ENCODE measurements around the gene CTCF. TPM values are rescaled to one million over a fixed set of nuclear protein-coding genes. Genes with fewer than 3 reads are reported as not detected.
A peak's percentile ranks its signal among the peaks of the same experiment; 100 is the strongest.

Gene CTCF
- total and polyA plus RNA-seq, 2 donors (not counting 3 experiments of a cell fraction or from before 2014, with no cell fraction given) = 20.7 to 40.0 TPM

- H3K9ac ChIP-seq (replicated peaks; ENCODE audit: extremely low read depth, insufficient read depth, low read length) = no peak overlapping the region
- no peaks in the 10 kb centered on the region for H3K9me1 ChIP-seq (replicated peaks; ENCODE audit: control insufficient read depth, extremely low read depth, insufficient read depth, low read length)
- ChIA-PET CTCF (interaction anchor here (0.7 to 2.0 kb wide), 4 partner anchors 18 to 48 kb away, joined by 3 to 8 read pairs (median 3); partner anchors contain the start of gene CTCF), POLR2A (no interaction called here)
- DNase-seq (ENCODE audit: low read depth, low spot score) = peak; percentile 7
- no peak for TF ChIP-seq MAX (IDR thresholded peaks at IDR 0.05; ENCODE audit: insufficient read depth, insufficient read length)
- no peak for TF ChIP-seq EZH2 (IDR thresholded peaks at IDR 0.05; ENCODE audit: borderline replicate concordance, low read depth, low read length, severe bottlenecking)
- no peak for TF ChIP-seq JUN (IDR thresholded peaks at IDR 0.05; ENCODE audit: borderline replicate concordance, insufficient read depth, insufficient read length, low read depth)
- peak; percentile 53 for FAIRE-seq
- no TSS peak for BruUV-seq (replicated peaks)
- H3K27me3 ChIP-seq (ENCODE audit: control insufficient read depth in 2 of 2, insufficient read depth in 2 of 2, low read length in 2 of 2) = no peaks in the 10 kb centered on the region
- H4K20me1 ChIP-seq (replicated peaks; ENCODE audit: control insufficient read depth, extremely low read depth, insufficient read depth, low read length) = no peaks in the 10 kb centered on the region
- H3K36me3 ChIP-seq (ENCODE audit: control insufficient read depth in 2 of 2, extremely low read depth in 1 of 2, insufficient read depth in 2 of 2, low read length in 2 of 2) = no peaks in the 10 kb centered on the region
- no peak overlapping the region for H3K4me3 ChIP-seq (replicated peaks in 1 of 3; ENCODE audit: insufficient read depth in 1 of 3, low read depth in 1 of 3, low read length in 3 of 3)
- H3K4me1 ChIP-seq (ENCODE audit: control insufficient read depth, extremely low read depth, insufficient read depth, low read length) = peaks cover 7% of the 10 kb centered on the region
- no peak overlapping the region for H3K27ac ChIP-seq (ENCODE audit: insufficient read depth, low read depth, low read length)
- H3K9me3 ChIP-seq (replicated peaks; ENCODE audit: control insufficient read depth, insufficient read depth, low read length) = no peaks in the 10 kb centered on the region
- no peak overlapping the region for H3K4me2 ChIP-seq (ENCODE audit: insufficient read depth, low read length)
- H3K79me2 ChIP-seq (ENCODE audit: control insufficient read depth, insufficient read depth, low read length) = peaks cover 65% of the 10 kb centered on the region
- intact Hi-C loops (cut with micrococcal nuclease) = no loop called here
- dilution Hi-C loops (cut with MboI; ENCODE audit: extremely low pct_ligation_motif_present, low sequenced_read_pairs) = no loop called here
- no peak overlapping the region for H2AFZ ChIP-seq (ENCODE audit: low read depth, low read length)
Measured at GRCh38 chr16:67594956-67595355, 32.6 kb downstream of the CTCF start.

GRCh38 chr16:67598527-67598926, 36.2 kb downstream of the CTCF start:
- FAIRE-seq (no peak), DNase-seq (ENCODE audit: low read depth, low spot score) (no peak)
- intact Hi-C loops (cut with micrococcal nuclease) = no loop called here
- dilution Hi-C loops (cut with MboI; ENCODE audit: extremely low pct_ligation_motif_present, low sequenced_read_pairs) = no loop called here
- no peaks in the 10 kb centered on the region for H3K9me1 ChIP-seq (replicated peaks; ENCODE audit: control insufficient read depth, extremely low read depth, insufficient read depth, low read length)
- no peaks in the 10 kb centered on the region for H4K20me1 ChIP-seq (replicated peaks; ENCODE audit: control insufficient read depth, extremely low read depth, insufficient read depth, low read length)
- no peaks in the 10 kb centered on the region for H3K36me3 ChIP-seq (ENCODE audit: control insufficient read depth in 2 of 2, extremely low read depth in 1 of 2, insufficient read depth in 2 of 2, low read length in 2 of 2)
- peaks cover 58% of the 10 kb centered on the region for H3K79me2 ChIP-seq (ENCODE audit: control insufficient read depth, insufficient read depth, low read length)
- CTCF ChIA-PET = interaction anchor here (1.3 kb wide), 1 partner anchor 35 kb away, joined by 4 read pairs; no protein-coding TSS in a partner anchor
- peaks cover 7% of the 10 kb centered on the region for H3K4me1 ChIP-seq (ENCODE audit: control insufficient read depth, extremely low read depth, insufficient read depth, low read length)
- POLR2A ChIA-PET = interaction anchor here (0.5 kb wide), 1 partner anchor 75 kb away, joined by 4 read pairs; no protein-coding TSS in a partner anchor
- BruUV-seq (replicated peaks) = no TSS peak
- H3K27ac ChIP-seq (ENCODE audit: insufficient read depth, low read depth, low read length) = no peak overlapping the region
- H3K4me3 ChIP-seq (replicated peaks in 1 of 3; ENCODE audit: insufficient read depth in 1 of 3, low read depth in 1 of 3, low read length in 3 of 3) = no peak overlapping the region
- TF ChIP-seq POLR2A (IDR thresholded peaks at IDR 0.05; ENCODE audit: low read depth, low read length) = no peak
- no peak for TF ChIP-seq POLR2AphosphoS5 (IDR thresholded peaks at IDR 0.05; ENCODE audit: insufficient read depth, low read depth, low read length)
- no peak for TF ChIP-seq EZH2 (IDR thresholded peaks at IDR 0.05; ENCODE audit: borderline replicate concordance, low read depth, low read length, severe bottlenecking)
- TF ChIP-seq MAX (IDR thresholded peaks at IDR 0.05; ENCODE audit: insufficient read depth, insufficient read length) = no peak
- TF ChIP-seq GATA2 (IDR thresholded peaks at IDR 0.05; ENCODE audit: insufficient read depth, insufficient read length, low read depth, low read length) = no peak
- no peak for TF ChIP-seq MYC (IDR thresholded peaks at IDR 0.05; ENCODE audit: low read depth, low read length)
- TF ChIP-seq JUN (IDR thresholded peaks at IDR 0.05; ENCODE audit: borderline replicate concordance, insufficient read depth, insufficient read length, low read depth) = no peak
- TF ChIP-seq FOS (IDR thresholded peaks at IDR 0.05; ENCODE audit: borderline replicate concordance, insufficient read depth, low read length) = no peak
- no peak for TF ChIP-seq CTCF (IDR thresholded peaks at IDR 0.05; ENCODE audit: extremely low read depth in 1 of 2, insufficient read depth in 1 of 2, low read depth in 1 of 2, low read length in 2 of 2)
- H3K9ac ChIP-seq (replicated peaks; ENCODE audit: extremely low read depth, insufficient read depth, low read length) = no peak overlapping the region
- H3K27me3 ChIP-seq (ENCODE audit: control insufficient read depth in 2 of 2, insufficient read depth in 2 of 2, low read length in 2 of 2) = no peaks in the 10 kb centered on the region
- H3K4me2 ChIP-seq (ENCODE audit: insufficient read depth, low read length) = no peak overlapping the region
- H2AFZ ChIP-seq (ENCODE audit: low read depth, low read length) = no peak overlapping the region
- H3K9me3 ChIP-seq (replicated peaks; ENCODE audit: control insufficient read depth, insufficient read depth, low read length) = no peaks in the 10 kb centered on the region

All from endothelial cell of umbilical vein (primary cell).